Nucleus accumbens (tissue), 56 donors: ENCODE data around the gene YAE1.
"Not testable (repeated sequence)": the region's sequence is repeated elsewhere in the genome, so short reads cannot be mapped to it uniquely, and the experiment has no call there.

Source experiments
- DNase-seq, 56 donors: peaks; one replicate each; lab custom pipeline; 2025; lab: John Stamatoyannopoulos, UW

The YAE1 gene, protein sequence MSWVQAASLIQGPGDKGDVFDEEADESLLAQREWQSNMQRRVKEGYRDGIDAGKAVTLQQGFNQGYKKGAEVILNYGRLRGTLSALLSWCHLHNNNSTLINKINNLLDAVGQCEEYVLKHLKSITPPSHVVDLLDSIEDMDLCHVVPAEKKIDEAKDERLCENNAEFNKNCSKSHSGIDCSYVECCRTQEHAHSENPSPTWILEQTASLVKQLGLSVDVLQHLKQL

DNA sequence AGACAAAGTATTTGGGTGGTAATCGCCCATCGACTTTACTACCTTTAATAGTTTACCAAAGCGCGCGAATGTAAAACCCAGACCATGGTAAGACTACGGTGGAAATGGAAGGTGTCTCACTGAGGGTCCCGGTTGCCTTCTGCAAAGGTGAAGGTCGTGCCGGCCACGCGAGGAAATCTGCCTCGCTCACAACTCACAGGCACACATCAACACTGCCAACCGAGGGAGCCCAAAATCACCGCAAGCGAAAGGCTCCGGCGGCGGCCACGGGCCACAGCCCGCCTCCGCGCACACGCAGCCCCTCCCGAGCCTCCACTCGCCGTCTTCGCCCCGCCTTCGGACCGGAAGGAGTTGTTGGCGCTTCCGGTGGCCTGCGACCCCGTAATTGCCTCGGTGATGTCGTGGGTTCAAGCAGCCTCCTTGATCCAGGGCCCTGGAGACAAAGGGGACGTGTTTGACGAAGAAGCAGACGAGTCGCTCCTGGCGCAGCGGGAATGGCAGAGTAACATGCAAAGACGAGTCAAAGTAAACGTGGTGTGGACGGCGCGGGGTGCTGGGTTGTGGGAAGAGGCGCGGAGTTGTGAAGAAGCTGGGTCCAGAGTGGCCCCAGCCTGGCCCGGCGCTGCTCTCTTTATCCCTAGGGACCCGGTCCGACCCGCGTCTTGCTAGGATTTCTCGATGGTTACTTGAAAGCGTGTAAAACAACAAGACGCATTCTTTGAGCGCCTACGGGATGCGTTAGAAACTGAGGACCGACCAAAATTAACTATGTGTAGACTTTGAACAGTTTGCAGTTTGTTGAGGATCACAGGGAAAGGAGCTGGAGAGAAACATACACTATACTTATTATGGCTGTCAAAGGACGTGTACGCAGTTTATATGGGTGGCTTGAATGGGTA lies at the start of gene YAE1:
YAE1 (plus strand) TSS at position 382 of the 899 bp plus-strand sequence; CDS start at position 397, 15 bp downstream.
- DNase-seq: peak in 55 of 56 donors; percentile 42 to 92 (median 80)

DNA sequence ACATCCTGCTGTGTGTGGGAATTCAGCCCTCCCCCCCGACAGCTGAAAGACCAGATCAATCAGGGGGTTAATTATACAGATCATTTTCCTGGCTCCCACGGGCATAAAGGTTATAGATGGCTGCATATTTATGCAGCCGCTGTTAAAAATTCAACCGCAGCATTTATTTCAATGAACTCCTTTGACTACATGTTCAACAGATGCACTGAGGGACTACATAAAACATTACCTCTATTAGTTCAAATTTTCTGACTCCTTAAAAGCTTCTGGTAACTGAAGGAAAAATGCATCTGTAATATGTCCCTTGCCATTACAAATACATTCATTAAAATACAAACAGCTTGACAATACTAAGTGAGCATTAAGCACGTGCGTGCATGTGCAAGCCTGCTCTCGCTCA lies 49.7 kb upstream of the YAE1 start:
- DNase-seq: no peak

DNA sequence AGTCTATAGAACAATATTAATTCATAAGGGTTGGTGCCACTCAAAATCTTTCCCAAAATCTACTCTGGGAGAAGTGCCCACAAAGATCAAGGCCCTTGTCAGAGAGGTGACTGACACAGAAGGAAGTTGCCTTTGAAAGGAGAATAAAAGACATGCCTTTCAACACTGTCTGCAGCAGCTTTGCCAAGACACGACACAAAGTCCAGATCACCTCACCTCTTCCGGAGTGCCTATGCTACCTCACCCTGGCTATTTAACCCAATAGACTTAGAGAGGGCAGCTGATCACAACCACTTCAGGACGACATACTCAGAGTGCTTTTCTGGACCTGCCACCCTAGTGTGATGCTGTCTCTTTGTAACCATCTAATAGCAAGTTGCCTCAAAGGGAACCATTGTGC lies 49.0 kb upstream of the YAE1 start:
- DNase-seq: no peak

DNA sequence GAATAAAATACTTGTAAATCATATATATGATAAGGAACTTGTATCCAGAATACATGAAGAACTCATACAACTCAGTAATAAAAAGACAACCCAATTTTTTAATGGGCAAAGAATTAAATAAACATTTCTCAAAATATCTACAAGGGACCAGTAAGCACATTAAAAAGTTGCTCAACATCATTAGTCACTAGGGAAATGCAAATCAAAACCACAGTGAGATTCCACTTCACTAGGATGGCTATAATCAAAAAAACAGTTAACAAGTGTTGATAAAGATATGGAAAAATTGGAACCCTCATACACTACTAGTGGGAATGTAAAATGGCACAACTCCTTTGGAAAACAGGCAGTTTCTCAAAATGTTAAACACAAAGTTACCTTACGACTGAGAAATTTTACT lies 40.3 kb upstream of the YAE1 start:
- no peak for DNase-seq

DNA sequence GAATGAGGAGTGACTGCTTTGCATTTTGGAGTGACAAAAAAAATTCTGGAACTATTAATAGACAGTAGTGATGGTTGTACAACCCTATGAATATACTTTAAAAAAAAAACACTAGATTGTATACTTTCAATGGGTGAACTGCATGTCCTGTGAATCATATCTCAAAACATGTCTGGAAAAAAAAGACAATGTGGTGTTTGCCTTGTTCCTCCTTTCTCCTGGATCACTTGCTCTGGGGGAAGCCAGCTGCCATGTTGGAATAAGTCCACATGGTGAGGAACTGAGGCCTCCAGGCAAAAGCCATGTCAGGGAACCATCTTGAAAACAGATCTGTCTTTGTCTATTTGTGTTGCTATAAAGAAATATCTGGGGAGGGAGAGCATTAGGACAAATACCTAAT lies 39.5 kb upstream of the YAE1 start:
- no peak for DNase-seq

DNA sequence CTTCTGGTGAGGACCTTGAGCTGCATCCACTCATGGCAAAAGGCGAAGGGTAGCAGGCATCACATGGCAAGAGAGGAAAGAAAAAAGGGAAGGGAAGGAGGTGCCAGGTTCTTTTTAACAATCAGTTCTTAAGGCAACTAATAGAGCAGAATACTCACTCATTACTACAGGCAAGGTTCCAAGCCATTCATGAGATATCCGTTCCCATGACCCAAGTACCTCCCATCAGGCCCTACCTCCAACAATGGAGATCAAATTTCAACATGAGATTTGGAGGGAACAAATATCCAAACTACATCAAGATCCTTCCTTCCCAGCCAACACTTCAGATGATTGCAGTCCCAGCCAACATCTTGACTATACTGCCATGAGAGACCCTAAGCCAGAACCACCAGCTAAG lies 38.9 kb upstream of the YAE1 start:
- DNase-seq: no peak

DNA sequence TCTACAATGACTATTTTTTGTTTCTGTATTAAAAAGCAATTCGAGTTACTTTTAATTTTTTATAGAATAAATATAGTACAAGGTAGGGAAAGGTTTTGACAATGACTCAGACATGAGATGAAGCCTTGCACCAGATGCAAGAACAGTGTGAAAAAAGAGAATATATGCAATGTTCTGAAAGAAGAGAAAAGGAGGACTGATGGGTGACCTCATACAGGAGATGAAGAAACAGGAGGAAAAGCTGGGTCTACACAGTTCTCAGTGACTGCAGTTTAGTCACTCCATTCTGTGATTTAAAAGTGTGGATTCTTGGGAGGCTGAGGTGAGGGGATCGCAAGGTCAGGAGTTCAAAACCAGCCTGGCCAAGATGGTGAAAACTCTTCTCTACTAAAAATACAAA lies 38.3 kb upstream of the YAE1 start:
- no peak for DNase-seq

DNA sequence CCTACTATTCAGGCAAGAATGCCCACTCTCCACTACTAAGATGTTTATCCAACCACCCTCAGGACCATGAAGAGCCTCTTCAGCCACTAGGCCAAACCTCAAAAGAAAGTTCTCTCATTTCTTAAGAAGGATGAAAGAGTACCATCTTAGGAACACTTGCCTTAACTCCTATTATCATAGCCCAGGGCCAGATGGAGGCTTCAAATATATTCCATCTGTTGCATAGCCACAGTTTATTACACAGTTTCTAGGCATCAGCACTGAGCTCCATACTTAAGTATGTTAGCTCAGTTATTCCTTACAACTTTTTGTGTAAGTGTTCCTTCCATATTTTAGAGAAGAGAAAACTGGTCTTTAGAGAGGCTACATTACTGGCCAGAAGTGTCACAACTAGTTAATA lies 37.4 kb upstream of the YAE1 start:
- no peak for DNase-seq

DNA sequence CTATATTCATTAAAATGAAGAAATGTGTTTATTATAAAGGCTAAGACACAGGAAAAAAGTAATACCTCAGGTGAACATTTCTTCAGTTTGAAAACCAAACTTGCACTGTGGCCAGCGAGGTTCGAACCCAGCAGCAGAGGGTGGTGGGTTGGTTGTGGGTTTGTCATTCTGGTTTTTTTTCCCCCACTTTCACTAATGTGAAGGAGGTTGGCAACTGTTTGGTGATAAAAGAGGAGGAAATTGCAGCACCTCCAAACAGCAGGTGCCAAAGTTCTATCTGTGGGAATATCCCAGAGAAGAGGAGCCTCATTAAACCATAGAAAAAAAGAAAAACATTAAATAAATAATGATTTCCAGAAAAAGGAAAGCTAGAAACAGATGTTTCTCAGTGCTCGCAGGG lies 36.6 kb upstream of the YAE1 start:
- no peak for DNase-seq

DNA sequence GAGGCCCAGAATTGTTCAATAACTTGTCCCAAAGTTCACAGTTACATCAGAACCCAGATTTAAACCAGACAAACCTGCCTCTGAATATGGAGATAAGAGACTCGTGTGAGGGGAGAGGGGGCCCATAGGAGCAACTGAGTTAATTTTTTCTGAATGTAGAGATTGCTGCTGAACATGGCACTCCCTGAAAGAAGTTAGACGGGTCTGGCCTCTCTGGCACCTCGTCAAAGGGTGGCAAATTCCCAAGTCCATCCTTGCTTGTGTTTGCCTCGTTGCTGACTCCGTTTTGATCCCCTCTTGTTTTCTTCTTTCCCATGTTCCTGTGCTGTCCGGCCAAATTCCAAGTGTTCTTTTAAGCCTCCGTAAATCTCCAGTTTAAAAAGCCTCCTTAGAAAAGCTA lies 35.2 kb upstream of the YAE1 start:
- DNase-seq: no peak

DNA sequence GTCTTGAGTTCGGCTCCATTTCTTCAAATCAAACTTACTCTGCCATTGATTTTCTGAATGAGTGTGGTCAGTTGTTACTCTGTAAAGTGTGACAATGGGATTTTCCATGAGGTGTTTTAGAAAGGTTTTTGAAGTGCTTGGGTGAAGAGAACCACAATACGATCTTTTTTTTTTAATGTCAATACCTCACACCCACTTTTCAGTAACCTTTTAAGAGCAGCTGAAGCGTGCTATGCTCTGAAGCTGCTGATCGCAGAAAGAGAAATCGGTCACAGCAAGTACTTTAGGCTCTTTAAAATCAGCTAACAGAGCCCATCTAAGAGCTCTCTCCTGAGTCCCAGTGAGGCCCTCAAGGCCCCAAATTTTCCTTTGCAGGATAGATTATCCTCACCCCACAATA lies 34.4 kb upstream of the YAE1 start:
- no peak for DNase-seq

DNA sequence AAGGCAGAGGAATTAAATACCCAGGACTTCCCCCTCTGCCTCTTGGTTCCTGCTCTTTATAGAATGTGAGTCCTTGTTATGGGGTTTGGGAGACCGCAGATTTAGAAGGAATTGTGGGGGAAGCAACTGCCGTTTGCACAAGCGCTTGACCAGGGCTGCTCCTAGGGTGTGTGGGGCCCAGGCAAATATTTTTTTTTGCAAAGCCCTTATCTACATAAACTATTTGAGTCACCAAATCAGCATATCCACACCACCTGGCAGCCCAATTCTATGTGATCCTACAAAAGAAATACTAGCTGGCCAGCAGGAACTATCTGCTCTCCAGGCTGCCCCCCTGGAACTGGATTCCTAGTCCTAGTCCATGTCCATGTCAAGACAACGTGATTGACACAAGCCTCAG lies 33.4 kb upstream of the YAE1 start:
- no peak for DNase-seq

DNA sequence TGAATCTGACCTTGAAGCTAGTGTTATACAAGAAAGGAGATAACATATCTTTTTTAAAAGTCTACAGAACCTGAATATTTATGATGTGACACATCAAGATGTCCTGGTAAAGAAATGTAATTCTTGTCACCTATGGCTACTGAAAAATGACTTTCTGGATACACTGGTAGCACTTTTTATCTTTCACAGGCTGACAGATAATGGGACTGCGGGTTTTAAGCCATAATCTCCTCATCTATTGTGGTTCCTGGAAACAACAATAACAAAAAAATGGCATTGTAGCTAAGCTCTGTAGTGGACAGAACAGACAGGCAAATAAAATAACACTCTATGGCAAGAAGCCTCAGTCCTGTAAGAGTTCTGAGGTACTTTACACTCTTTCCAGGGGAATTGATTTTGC lies 31.6 kb upstream of the YAE1 start:
- DNase-seq: no peak

DNA sequence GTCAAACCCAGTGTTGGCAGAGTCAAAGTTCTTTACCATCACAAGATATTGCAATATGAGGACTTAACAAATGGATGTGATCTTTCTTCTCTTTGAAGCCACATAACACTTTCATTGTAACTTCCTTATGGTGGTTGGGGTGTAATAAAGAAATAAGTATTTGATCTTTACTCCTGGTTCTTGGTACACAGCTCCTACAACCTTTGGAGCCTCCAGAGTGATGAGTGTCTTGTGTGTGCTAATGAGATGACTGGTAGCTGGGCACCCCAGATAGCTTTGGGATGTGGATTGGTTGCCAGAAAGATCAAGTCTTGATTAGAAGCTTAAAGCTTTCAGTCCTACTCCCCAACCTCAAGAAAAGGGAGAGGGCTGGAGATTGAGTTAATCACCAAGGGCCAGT lies 31.1 kb upstream of the YAE1 start:
- DNase-seq: no peak

DNA sequence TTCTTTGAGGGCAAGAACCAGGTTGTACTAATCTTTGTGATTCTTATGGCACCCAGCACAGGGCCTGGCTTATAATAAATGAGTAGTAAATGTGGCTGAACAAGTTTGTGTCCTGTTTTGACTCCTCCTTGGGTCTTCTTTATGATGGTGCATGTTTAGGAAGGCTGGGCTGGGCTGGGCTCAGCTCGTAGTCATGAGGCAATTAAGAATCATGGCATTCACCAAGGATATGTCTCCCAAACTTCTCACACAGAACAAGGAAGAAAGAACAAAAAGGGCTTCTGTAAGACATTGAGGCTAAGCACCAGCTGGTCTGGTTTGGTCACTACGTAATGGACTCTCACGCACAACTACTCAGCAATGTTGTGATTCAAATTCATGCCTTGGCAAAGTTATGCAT lies 30.5 kb upstream of the YAE1 start:
- no peak for DNase-seq

DNA sequence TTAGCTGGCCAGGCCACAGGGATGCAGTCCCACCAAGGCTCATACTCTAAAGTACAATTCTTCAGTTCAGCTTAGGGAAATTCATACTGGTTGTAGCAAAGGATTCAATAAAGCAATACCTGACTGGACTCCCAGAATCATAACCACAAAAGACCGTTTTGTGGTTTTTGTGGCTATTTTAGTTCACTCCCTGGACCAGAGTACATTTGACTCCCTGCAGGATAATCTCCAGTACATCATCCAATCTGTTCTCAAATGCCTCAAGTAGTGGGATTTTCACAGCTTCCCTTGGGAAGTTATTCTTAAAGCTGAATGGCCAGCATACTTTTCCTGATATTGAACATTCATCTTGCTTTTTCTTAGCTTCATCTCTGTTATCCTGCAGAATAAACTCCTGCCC lies 29.3 kb upstream of the YAE1 start:
- DNase-seq: no peak

DNA sequence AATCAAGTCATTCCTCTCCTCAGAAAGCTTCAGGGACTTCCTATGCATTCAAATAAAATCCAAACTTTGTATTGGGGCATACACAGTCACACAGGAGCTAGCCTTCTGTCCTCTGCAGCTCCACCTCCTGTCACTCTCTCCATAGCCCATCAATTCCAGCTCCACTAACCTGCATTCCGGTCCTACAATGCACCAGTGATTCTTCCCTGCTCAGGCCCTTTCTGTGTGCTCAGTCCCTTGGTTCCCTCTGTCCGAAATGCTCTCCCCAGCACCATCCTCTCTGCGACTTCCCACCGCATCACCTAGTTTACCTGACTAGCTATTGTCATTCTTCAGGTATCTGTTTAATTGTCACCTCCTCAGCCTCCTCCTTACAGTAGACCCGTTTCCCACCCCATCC lies 26.4 kb upstream of the YAE1 start:
- DNase-seq: no peak

DNA sequence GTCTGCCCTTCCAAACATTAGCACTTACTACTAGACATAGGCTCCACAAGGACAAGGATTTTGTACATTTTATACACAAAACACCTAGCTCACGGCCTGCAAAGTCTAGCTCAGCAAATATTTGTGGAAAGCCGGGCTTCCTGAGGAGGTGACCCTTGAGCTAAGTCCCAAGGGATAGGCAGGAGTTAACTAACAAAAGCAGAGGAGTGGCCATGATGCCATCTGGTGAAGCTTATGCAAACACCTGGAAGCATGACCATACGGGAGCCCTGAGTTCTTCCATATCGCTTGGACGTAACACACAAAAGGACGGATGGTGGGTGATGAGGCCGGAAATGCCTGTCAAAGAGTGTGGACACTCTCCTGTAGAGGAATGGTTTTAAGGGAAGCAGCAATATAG lies 25.9 kb upstream of the YAE1 start:
- DNase-seq: no peak

DNA sequence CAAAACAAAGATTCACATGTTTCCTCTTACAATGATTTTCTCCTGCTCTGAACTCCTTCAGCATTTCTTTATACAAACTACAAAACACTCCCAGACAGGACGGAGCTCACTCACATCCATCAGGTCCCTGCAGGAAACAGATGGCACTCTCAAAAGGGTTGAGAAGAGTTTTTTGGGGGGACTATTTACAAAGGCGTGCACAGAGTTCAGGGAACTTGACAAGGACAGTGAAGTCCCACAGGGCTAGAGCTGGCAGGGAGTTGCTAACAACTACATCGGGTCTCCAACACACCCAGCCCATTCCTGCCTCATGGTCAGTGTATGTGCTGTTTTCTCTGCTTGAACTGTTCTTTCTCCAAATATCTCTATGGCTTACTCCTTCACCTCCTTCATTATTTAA lies 24.7 kb upstream of the YAE1 start:
- DNase-seq: no peak

DNA sequence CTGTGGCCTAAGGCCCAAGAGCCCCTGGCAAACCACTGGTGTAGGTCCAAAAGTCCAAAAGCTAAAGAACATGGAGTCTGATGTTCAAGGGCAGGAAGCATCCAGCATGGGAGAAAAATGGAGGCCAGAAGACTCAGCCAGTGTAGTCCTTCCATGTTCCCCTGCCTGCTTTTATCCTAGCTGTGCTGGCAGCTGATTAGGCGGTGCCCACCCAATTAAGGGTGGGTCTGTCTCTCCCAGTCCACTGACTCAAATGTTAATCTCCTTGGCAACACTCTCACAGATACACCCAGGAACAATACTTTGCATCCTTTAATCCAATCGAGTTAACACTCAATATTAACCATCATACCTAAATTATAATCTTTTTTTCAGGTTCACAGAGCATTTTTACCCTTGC lies 21.4 kb upstream of the YAE1 start:
- not testable (repeated sequence) for DNase-seq

DNA sequence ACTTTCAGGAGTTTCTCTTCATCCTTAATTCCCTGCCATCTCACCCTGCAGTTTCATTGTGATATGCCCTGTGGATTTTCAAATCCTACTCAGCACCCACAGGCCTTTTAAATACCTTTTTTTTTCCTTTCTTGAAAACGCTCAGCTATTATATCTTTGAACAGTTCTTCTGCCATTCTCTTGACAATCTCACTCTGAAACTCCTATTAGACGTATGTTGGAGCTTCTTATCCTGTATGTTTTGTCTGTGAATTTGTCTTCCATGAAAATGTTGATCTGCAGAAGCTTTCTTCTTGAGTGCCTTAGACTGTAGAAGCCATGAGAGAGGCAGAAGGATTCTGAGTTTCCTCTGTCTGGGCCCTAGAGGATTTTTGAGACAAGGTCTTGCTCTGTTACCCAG lies 18.9 kb upstream of the YAE1 start:
- no peak for DNase-seq

DNA sequence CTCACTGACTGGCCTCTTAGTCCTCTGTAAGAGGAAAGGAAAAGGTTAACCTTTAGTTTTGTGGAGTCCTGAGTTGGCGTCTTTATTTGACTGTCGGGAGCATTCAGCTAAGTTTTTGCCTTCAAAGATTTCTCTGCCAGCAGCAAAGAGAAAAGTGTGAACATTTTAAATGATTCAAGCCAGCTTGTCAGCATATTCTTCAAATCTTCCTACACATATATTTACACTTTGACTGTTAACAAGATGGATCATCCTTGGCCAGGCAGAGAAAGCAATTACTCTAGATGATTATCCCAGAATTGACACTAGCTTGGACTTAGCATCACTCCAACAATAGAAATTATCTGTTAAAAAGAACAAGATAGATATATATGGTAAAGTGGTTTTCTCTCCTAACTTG lies 15.8 kb upstream of the YAE1 start:
- DNase-seq: no peak
